Astrocyte of the spinal cord (primary cell): ENCODE data around the gene DDOST.

Source experiments
- DNase-seq: peaks from one replicate; pipeline ENCODE4 v3.0.0; 2011; ENCODE audit warnings: low read depth, low spot score
- H3K4me3 ChIP-seq: 2 replicates; pipeline ENCODE4 v1.5.1; 2011; ENCODE audit warnings: low read depth, mild to moderate bottlenecking, low read length, moderate library complexity
- in situ Hi-C: cut with HindIII; loops from 2 replicates; pipeline ENCODE4 v1.10.0; 2017; ENCODE audit warnings: low sequenced_read_pairs
- TF ChIP-seq, protein P1 (sequence below): IDR thresholded peaks from 2 replicates; pipeline ENCODE4 v1.5.1; 2012; ENCODE audit warnings: low read depth, mild to moderate bottlenecking, low read length, inconsistent platforms

DDOST gene

DNA sequence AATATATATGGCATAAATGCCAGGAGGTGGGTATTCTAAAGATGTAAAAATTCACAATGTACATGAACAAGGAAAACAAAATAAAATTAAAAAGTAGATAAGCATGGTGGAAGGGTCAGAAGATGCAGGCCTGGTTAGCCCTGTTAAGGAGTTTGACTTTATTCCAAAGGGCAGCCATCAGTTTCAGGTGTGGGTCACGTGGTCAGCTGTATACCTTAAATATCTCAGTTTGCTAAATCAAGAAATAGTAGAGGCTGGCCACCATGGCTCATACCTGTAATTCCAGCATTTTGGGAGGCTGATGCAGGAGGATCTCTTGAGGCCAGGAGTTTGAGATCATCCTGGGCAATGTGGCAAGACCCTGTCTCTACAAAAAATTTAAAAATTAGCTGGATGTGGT lies 36.5 kb downstream of the DDOST start:
- TF ChIP-seq, protein P1, sequence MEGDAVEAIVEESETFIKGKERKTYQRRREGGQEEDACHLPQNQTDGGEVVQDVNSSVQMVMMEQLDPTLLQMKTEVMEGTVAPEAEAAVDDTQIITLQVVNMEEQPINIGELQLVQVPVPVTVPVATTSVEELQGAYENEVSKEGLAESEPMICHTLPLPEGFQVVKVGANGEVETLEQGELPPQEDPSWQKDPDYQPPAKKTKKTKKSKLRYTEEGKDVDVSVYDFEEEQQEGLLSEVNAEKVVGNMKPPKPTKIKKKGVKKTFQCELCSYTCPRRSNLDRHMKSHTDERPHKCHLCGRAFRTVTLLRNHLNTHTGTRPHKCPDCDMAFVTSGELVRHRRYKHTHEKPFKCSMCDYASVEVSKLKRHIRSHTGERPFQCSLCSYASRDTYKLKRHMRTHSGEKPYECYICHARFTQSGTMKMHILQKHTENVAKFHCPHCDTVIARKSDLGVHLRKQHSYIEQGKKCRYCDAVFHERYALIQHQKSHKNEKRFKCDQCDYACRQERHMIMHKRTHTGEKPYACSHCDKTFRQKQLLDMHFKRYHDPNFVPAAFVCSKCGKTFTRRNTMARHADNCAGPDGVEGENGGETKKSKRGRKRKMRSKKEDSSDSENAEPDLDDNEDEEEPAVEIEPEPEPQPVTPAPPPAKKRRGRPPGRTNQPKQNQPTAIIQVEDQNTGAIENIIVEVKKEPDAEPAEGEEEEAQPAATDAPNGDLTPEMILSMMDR: no peak
- no peak for DNase-seq
- H3K4me3 ChIP-seq: no peak overlapping the region
- in situ Hi-C loops: no loop called here

DNA sequence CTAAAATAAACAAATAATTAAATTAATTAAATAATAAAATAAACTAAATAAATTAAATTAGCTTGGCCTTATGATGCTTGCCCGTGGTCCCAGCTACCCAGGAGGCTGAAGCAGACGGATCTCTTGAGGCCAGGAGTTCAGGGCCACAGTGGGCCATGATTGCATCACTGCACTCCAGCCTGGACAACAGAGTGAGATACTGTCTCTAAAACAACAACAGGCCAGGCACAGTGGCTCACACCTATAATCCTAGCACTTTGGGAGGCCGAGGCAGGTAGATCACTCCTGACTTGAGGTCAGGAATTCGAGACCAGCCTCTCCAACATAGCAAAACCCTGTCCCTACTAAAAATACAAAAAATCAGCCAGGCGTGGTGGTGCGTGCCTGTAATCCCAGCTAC lies 40.2 kb downstream of the DDOST start:
- TF ChIP-seq, protein P1: no peak
- no peak for DNase-seq
- no peak overlapping the region for H3K4me3 ChIP-seq
- in situ Hi-C loops: no loop called here

DNA sequence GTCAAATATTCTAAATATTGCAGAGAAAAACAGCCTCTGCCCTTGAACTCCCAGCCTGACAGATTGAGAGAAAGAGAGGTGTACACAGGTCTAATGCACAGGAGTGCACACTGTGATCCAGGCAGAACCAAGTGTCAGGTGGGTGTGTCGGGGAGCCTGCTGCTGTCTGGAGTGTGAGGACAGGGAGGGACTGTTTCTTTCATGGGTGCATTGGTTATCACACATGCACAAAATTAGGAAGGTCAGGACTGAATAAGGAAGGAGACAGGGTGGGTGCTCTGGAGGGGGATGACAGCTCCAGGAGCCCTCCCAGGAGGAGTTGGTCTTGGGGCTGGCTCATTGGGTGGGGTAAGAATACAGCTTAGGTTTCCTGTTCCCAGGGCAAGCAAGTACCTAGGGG lies 41.2 kb downstream of the DDOST start:
- DNase-seq: no peak
- H3K4me3 ChIP-seq: no peak overlapping the region
- in situ Hi-C loops: no loop called here
- TF ChIP-seq, protein P1: no peak

DNA sequence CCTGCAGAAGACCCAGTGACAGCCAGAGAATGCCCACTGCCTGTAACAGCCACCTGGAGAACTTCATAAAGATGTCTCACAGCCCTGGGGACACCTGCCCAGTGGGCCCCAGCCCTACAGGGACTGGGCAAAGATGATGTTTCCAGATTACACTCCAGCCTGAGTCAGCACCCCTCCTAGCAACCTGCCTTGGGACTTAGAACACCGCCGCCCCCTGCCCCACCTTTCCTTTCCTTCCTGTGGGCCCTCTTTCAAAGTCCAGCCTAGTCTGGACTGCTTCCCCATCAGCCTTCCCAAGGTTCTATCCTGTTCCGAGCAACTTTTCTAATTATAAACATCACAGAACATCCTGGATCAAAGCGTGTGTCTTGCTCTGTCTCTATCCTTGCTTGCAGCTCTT lies 42.6 kb downstream of the DDOST start:
- in situ Hi-C loops: no loop called here
- no peak for DNase-seq
- no peak overlapping the region for H3K4me3 ChIP-seq
- TF ChIP-seq, protein P1: no peak

DNA sequence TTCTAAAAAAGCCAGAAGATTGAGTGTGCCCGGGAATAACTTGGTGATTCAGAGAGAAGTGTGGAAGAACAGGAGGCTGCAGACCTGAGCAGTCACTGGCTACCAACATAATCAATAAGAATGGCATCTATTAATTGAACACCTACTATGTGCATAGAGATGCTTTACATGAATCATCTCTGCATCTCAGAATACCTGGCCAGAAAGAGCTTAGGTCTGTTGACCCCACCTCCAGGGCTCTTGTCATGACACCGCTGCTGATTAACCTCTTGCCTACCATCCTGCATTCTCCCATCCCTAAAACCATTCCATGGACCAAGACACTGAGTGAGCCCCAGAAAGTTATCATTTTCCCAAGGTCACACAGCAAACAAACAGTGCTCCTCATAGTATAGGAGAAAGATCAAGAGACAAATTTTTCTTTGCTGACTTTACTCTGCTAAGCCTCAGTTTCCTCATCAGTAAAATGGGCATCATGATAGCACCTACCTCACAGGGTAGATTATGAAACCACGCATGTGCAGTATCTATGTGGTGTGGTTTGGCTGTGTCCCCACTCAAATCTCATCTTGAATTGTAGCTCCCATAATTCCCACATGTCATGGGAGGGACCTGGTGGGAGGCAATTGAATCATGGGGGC lies 44.2 kb downstream of the DDOST start:
- TF ChIP-seq, protein P1: no peak
- no peak overlapping the region for H3K4me3 ChIP-seq
- no peak for DNase-seq
- in situ Hi-C loops: no loop called here

DNA sequence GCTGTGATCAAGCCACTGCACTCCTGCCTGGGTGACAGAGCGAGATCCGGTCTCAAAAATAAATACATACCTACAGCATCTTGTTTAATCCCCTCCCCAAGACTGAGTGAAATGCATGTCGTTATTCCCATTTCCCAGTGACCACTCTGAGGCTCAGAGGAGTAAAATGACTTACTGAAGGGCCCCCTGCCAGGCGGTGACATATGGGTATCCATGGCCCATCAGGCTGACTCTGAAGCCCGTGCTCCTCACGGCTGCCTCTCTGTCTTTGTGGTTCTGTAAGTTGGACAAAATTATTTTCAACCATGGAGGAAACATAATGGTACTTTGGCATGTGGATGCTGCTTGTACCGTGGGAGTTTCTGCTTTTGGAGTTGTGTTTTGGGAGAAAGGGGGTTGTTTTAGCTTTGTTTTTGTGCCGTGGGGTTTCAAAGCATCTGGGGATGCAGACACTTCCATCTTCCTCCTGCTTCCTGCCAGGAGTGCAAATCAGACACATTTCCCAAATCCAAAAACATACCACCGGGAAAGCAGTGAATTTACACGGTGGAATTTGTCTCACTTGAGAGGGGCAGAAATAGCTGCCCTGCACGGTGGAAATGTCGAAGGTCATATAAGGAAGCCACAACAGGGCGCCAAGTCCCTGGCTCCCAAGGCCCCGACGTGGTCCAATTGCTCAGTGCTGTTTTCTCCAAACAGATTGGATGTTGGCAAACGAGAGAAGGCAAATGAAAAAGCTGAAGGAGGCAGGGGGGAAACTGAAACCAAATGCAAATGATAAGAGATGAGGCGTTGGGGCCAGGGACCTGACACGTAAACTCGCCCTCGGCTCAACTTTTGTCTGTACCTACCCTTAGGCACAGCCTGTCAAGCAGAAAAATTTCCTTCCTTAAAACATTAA lies 45.0 kb downstream of the DDOST start:
- TF ChIP-seq, protein P1: no peak

More for the DNA sequence above, 45.0 kb downstream of the DDOST start:
- no peak for DNase-seq
- H3K4me3 ChIP-seq: no peak overlapping the region
- in situ Hi-C loops: no loop called here
